ENCODE results near the gene ZBTB46. TPM values are rescaled to one million over a fixed set of nuclear protein-coding genes. Genes with fewer than 3 reads are reported as not detected.

ZBTB46 gene
- total RNA-seq, 1 experiment from 2014 or later, result 18.9 TPM

DNA sequence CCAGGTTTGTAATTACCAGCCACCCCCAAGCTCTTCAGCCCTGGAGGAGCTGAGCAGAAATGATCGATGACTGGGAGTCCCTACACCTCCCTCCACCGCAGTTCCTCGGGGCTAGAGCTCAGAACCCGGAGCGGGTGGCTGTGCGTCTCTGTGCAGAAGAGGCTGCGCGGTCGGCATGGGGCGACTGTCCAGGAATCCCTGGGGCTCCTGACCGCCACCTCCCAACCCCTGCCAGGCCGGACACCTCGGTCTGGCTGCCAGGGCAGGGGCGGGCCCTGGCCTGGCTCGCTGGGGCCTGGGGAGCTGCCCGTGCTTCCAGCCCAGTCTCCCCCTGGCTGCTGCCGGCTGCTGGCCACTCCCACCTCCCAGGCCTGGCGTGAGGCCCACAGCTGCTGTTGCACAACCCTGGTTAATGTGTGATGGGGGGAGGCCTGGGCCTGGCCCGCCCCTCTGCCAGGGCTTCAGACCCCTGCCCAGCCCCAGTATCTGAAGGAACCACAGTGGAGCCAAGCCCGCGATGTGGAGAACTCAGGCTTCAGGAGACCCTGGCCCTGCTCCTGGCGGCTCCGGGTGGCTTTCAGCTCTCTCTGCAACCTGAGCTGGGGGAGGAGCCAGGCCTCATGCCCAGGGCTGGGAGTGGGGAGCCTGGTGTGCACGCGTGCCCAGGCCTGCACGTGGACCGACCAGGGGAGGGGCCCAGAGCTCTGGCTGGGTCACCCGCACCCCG lies 90.3 kb downstream of the ZBTB46 start (continued):
- TF ChIP-seq E2F5 (CRISPR knock-in tag; IDR thresholded peaks at IDR 0.05) (peak; percentile 50; the same call in 1 of the 2 replicates), NR3C1 (CRISPR knock-in tag; conservative IDR thresholded peaks at IDR 0.05; ENCODE audit: low read depth) (no peak), ETV6 (CRISPR knock-in tag; IDR thresholded peaks at IDR 0.05) (peak; percentile 23; the same call in 1 of the 2 replicates), ZNF138 (CRISPR knock-in tag; conservative IDR thresholded peaks at IDR 0.05) (no peak), ESRRA (CRISPR knock-in tag; IDR thresholded peaks at IDR 0.05; ENCODE audit: borderline replicate concordance) (no peak)
- TF ChIP-seq, protein P1, sequence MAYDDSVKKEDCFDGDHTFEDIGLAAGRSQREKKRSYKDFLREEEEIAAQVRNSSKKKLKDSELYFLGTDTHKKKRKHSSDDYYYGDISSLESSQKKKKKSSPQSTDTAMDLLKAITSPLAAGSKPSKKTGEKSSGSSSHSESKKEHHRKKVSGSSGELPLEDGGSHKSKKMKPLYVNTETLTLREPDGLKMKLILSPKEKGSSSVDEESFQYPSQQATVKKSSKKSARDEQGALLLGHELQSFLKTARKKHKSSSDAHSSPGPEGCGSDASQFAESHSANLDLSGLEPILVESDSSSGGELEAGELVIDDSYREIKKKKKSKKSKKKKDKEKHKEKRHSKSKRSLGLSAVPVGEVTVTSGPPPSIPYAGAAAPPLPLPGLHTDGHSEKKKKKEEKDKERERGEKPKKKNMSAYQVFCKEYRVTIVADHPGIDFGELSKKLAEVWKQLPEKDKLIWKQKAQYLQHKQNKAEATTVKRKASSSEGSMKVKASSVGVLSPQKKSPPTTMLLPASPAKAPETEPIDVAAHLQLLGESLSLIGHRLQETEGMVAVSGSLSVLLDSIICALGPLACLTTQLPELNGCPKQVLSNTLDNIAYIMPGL (CRISPR knock-in tag; IDR thresholded peaks at IDR 0.05), result peak; percentile 85

DNA sequence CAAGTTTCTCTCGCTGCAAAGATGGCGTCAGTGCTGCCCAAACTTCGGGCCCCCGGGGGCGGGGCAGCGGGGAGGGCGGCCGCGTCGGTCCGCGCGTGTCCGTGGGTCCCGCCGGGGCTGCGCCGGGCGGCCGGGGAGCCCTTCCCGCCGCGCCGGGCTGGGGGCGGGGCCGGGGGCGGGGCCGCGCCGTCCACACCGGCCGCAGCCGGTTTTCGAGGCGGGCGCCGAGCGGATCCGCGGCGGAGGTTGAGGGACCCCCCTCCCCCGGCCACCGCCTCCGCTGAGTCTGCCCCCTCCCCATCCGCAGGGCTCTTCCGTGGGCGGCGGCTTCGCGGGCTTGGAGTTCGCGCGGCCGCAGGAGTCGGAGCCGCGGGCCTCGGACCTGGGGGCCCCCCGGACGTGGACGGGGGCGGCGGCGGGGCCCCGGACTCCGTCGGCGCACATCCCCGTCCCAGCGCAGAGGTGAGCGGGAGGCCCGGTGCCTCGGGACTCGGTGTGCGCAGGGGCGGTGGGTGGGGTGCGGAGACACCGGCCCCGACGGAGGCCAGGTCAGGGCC lies 90.9 kb downstream of the ZBTB46 start:
- CTCF ChIA-PET, result interaction anchor here (0.7 to 2.1 kb wide), 17 partner anchors 10 to 343 kb away, joined by 3 to 33 read pairs (median 7); partner anchors contain the start of genes ARFRP1, HELZ2, PRPF6 and PTK6
- POLR2A ChIA-PET, result interaction anchor here (1.0 to 1.5 kb wide), 3 partner anchors 116 to 880 kb away, joined by 3 to 8 read pairs (median 4); partner anchors contain the start of gene TPD52L2
- H3K27me3 Mint-ChIP-seq (ENCODE audit: low read depth), result no peaks in the 10 kb centered on the region
- H3K36me3 Mint-ChIP-seq, result 0 out of 2 replicates have a peak, but pooled peaks cover 3% of the 10 kb centered on the region
- DNase-seq (ENCODE audit: low spot score), result peak; percentile 60
- ATAC-seq, result no peak; the same call in 1 of the 2 replicates
- H3K4me3 Mint-ChIP-seq, result peak overlapping the region; percentile 60
- no peaks in the 10 kb centered on the region for H3K4me1 Mint-ChIP-seq
- H3K9me3 Mint-ChIP-seq, result no peaks in the 10 kb centered on the region
- no peak overlapping the region for H3K27ac Mint-ChIP-seq
- TF ChIP-seq GABPB1 (CRISPR knock-in tag; IDR thresholded peaks at IDR 0.05) (no peak), RELA (CRISPR knock-in tag; IDR thresholded peaks at IDR 0.05; ENCODE audit: borderline replicate concordance) (no peak), ATF2 (CRISPR knock-in tag; IDR thresholded peaks at IDR 0.05; ENCODE audit: borderline replicate concordance, low read depth) (no peak), ZNF396 (CRISPR knock-in tag; IDR thresholded peaks at IDR 0.05; ENCODE audit: borderline replicate concordance) (no peak), KAT7 (CRISPR knock-in tag; IDR thresholded peaks at IDR 0.05; ENCODE audit: borderline replicate concordance) (no peak), E2F5 (CRISPR knock-in tag; IDR thresholded peaks at IDR 0.05) (no peak; the same call in 1 of the 2 replicates), ZNF263 (CRISPR knock-in tag; IDR thresholded peaks at IDR 0.05; ENCODE audit: low read depth) (no peak), ETV6 (CRISPR knock-in tag; IDR thresholded peaks at IDR 0.05) (no peak), SP1 (CRISPR knock-in tag; conservative IDR thresholded peaks at IDR 0.05) (no peak; the same call in 1 of the 2 replicates), ZNF121 (CRISPR knock-in tag; IDR thresholded peaks at IDR 0.05) (no peak), ATF6 (CRISPR knock-in tag; IDR thresholded peaks at IDR 0.05) (no peak), ZNF232 (CRISPR knock-in tag; IDR thresholded peaks at IDR 0.05) (no peak), SMAD4 (CRISPR knock-in tag; IDR thresholded peaks at IDR 0.05) (no peak), TEAD1 (CRISPR knock-in tag; IDR thresholded peaks at IDR 0.05) (no peak)
- TF ChIP-seq, protein P2, sequence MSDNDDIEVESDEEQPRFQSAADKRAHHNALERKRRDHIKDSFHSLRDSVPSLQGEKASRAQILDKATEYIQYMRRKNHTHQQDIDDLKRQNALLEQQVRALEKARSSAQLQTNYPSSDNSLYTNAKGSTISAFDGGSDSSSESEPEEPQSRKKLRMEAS (CRISPR knock-in tag; IDR thresholded peaks at IDR 0.05), result no peak
- TF ChIP-seq, protein P3, sequence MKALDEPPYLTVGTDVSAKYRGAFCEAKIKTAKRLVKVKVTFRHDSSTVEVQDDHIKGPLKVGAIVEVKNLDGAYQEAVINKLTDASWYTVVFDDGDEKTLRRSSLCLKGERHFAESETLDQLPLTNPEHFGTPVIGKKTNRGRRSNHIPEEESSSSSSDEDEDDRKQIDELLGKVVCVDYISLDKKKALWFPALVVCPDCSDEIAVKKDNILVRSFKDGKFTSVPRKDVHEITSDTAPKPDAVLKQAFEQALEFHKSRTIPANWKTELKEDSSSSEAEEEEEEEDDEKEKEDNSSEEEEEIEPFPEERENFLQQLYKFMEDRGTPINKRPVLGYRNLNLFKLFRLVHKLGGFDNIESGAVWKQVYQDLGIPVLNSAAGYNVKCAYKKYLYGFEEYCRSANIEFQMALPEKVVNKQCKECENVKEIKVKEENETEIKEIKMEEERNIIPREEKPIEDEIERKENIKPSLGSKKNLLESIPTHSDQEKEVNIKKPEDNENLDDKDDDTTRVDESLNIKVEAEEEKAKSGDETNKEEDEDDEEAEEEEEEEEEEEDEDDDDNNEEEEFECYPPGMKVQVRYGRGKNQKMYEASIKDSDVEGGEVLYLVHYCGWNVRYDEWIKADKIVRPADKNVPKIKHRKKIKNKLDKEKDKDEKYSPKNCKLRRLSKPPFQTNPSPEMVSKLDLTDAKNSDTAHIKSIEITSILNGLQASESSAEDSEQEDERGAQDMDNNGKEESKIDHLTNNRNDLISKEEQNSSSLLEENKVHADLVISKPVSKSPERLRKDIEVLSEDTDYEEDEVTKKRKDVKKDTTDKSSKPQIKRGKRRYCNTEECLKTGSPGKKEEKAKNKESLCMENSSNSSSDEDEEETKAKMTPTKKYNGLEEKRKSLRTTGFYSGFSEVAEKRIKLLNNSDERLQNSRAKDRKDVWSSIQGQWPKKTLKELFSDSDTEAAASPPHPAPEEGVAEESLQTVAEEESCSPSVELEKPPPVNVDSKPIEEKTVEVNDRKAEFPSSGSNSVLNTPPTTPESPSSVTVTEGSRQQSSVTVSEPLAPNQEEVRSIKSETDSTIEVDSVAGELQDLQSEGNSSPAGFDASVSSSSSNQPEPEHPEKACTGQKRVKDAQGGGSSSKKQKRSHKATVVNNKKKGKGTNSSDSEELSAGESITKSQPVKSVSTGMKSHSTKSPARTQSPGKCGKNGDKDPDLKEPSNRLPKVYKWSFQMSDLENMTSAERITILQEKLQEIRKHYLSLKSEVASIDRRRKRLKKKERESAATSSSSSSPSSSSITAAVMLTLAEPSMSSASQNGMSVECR (CRISPR knock-in tag; IDR thresholded peaks at IDR 0.05; ENCODE audit: borderline replicate concordance), result no peak
